Neural cell (in vitro differentiated cells): ENCODE results near the gene PHACTR1. TPM values are rescaled to one million over a fixed set of nuclear protein-coding genes. Genes with fewer than 3 reads are reported as not detected.

Experiments
- H2AFZ ChIP-seq: fragments of 200-600, 300-800 bp; sonication (generic), shearing (Covaris generic); 2 replicates; pipeline ENCODE4 v1.6.0; 2014; ENCODE audit warnings: low read depth, mild to moderate bottlenecking, antibody characterized with exemption, low read length, moderate library complexity
- H3F3A ChIP-seq: fragments of 200-600 bp; shearing (Covaris generic); 2 replicates; pipeline ENCODE4 v1.6.1; 2016; ENCODE audit warnings: mild to moderate bottlenecking, moderate library complexity, mixed read lengths, antibody characterized with exemption, low read length; ENCODE audit not compliant: insufficient read depth, poor library complexity, severe bottlenecking
- H3K27ac ChIP-seq: fragments of 200-600, 300-800 bp; sonication (generic), shearing (Covaris generic); 2 replicates; pipeline ENCODE4 v1.5.1; 2014; ENCODE audit warnings: mild to moderate bottlenecking, low read length, moderate library complexity
- H3K27me3 ChIP-seq: fragments of 300-800, 200-600 bp; sonication (generic), shearing (Covaris generic); 2 replicates; pipeline ENCODE4 v1.6.0; 2014; ENCODE audit warnings: mild to moderate bottlenecking, low read depth, low read length, moderate library complexity; ENCODE audit not compliant: insufficient read depth
- H3K36me3 ChIP-seq: fragments of 300-800, 200-600 bp; sonication (generic), shearing (Covaris generic); 2 replicates; pipeline ENCODE4 v1.5.1; 2014; ENCODE audit warnings: mild to moderate bottlenecking, antibody characterized with exemption, low read length, moderate library complexity; ENCODE audit not compliant: insufficient read depth
- H3K4me2 ChIP-seq: fragments of 300-800, 200-600 bp; sonication (generic), shearing (Covaris generic); 2 replicates; pipeline ENCODE4 v1.6.0; 2014; ENCODE audit warnings: mild to moderate bottlenecking, low read length
- H3K4me3 ChIP-seq: fragments of 300-800, 200-600 bp; sonication (generic), shearing (Covaris generic); 2 replicates; pipeline ENCODE4 v1.5.1; 2014; ENCODE audit warnings: mild to moderate bottlenecking, low read length, moderate library complexity
- H3K79me2 ChIP-seq: fragments of 200-600 bp; shearing (Covaris generic); replicated peaks from 2 replicates; pipeline ENCODE4 v1.6.0; 2014; ENCODE audit warnings: mild to moderate bottlenecking, low read length, moderate library complexity; ENCODE audit not compliant: insufficient read depth
- H3K9ac ChIP-seq: fragments of 300-800, 200-600 bp; sonication (generic), shearing (Covaris generic); 2 replicates; pipeline ENCODE4 v1.6.1; 2016; ENCODE audit warnings: mild to moderate bottlenecking, low read length, mixed read lengths
- H3K9me2 ChIP-seq: fragments of 200-600 bp; shearing (Covaris generic); 2 replicates; pipeline ENCODE4 v1.6.1; 2016; ENCODE audit warnings: mild to moderate bottlenecking, low read length, mixed read lengths; ENCODE audit not compliant: insufficient read depth
- H3K9me3 ChIP-seq: fragments of 200-600, 300-800 bp; sonication (generic), shearing (Covaris generic); 2 replicates; pipeline ENCODE4 v1.6.1; 2016; ENCODE audit warnings: mild to moderate bottlenecking, mixed run types, low read length, moderate library complexity, mixed read lengths
- H4K20me1 ChIP-seq: fragments of 200-600 bp; shearing (Covaris generic); 2 replicates; pipeline ENCODE4 v1.6.1; 2016; ENCODE audit warnings: mild to moderate bottlenecking, mixed run types; ENCODE audit not compliant: insufficient read depth
- CTCF ChIP-seq: fragments of 450-650 bp; IDR thresholded peaks from 2 replicates; pipeline ENCODE4 v1.5.1; 2014; ENCODE audit warnings: antibody characterized with exemption, mild to moderate bottlenecking, moderate library complexity; ENCODE audit not compliant: poor library complexity, severe bottlenecking
- EP300 ChIP-seq: fragments of 450-650 bp; conservative IDR thresholded peaks from 2 replicates; pipeline ENCODE4 v1.6.1; 2014; ENCODE audit warnings: antibody characterized with exemption, mild to moderate bottlenecking, moderate library complexity; ENCODE audit not compliant: poor library complexity, severe bottlenecking
- EZH2 ChIP-seq: fragments of 200-600, 300-800 bp; shearing (Covaris generic), sonication (generic); IDR thresholded peaks from 2 replicates; pipeline ENCODE4 v1.6.1; 2014; ENCODE audit warnings: antibody characterized with exemption, low read length, borderline replicate concordance, mild to moderate bottlenecking; ENCODE audit not compliant: insufficient read depth, poor library complexity, severe bottlenecking
- MXI1 ChIP-seq: fragments of 450-650 bp; conservative IDR thresholded peaks from 2 replicates; pipeline ENCODE4 v1.6.1; 2014; ENCODE audit warnings: antibody characterized with exemption, mild to moderate bottlenecking; ENCODE audit not compliant: poor library complexity, severe bottlenecking
- POLR2AphosphoS5 ChIP-seq: IDR thresholded peaks from 2 replicates; pipeline ENCODE4 v1.6.1; 2012
- REST ChIP-seq: IDR thresholded peaks from 2 replicates; pipeline ENCODE4 v1.6.1; 2012; ENCODE audit warnings: borderline replicate concordance
- TAF1 ChIP-seq: IDR thresholded peaks from 2 replicates; pipeline ENCODE4 v1.6.1; 2012; ENCODE audit warnings: low read depth
- polyA plus RNA-seq: library from polyadenylated mRNA; depleted of rRNA; stranded (reverse); fragments of >200 nt; gene quantifications from 2 replicates; pipeline ENCODE4 v1.2.3, GENCODE V29; 2014

Gene PHACTR1
- polyA plus RNA-seq, 1 donor from 2014 or later, result 7.8 TPM

- no peaks in the 10 kb centered on the region for H3K9me3 ChIP-seq
- no peaks in the 10 kb centered on the region for H4K20me1 ChIP-seq
- no peaks in the 10 kb centered on the region for H3F3A ChIP-seq
- no peaks in the 10 kb centered on the region for H3K36me3 ChIP-seq
- no peak overlapping the region for H3K4me2 ChIP-seq
- no peak overlapping the region for H3K27ac ChIP-seq
- no peak overlapping the region for H2AFZ ChIP-seq
- no peak overlapping the region for H3K9ac ChIP-seq
- no peaks in the 10 kb centered on the region for H3K79me2 ChIP-seq
- H3K4me3 ChIP-seq, result no peak overlapping the region
- no peaks in the 10 kb centered on the region for H3K27me3 ChIP-seq
- H3K9me2 ChIP-seq, result no peaks in the 10 kb centered on the region
- no peak for TF ChIP-seq REST
- TF ChIP-seq EZH2, result no peak
- TF ChIP-seq TAF1, result no peak
- TF ChIP-seq MXI1, result no peak
- no peak for TF ChIP-seq POLR2AphosphoS5
- no peak for TF ChIP-seq EP300
These were observed 49.8 kb downstream of the PHACTR1 start for GRCh38 chr6:12766365-12766764.

- H3K4me3 ChIP-seq, result no peak overlapping the region
These were observed 50.4 kb downstream of the PHACTR1 start for GRCh38 chr6:12767016-12767415.

More at GRCh38 chr6:12767016-12767415, 50.4 kb downstream of the PHACTR1 start:
- H3K36me3 ChIP-seq, result no peaks in the 10 kb centered on the region
- no peaks in the 10 kb centered on the region for H3K9me3 ChIP-seq
- no peaks in the 10 kb centered on the region for H3K79me2 ChIP-seq
- H4K20me1 ChIP-seq, result no peaks in the 10 kb centered on the region
- H2AFZ ChIP-seq, result no peak overlapping the region
- H3K27ac ChIP-seq, result no peak overlapping the region
- no peaks in the 10 kb centered on the region for H3F3A ChIP-seq
- TF ChIP-seq REST (no peak), CTCF (no peak)
- no peaks in the 10 kb centered on the region for H3K9me2 ChIP-seq
- no peaks in the 10 kb centered on the region for H3K27me3 ChIP-seq
- H3K4me2 ChIP-seq, result no peak overlapping the region
- H3K9ac ChIP-seq, result no peak overlapping the region
